Lower leg skin (tissue), 3 donors: ENCODE measurements around the gene PRR33.

ENCODE experiments used
- POLR2A ChIP-seq, 2 donors: fragments of 450-650 bp; IDR thresholded peaks; one replicate each; pipeline ENCODE4 v1.6.1; 2016 to 2017; ENCODE audit warnings: antibody characterized with exemption in 2 of 2, mild to moderate bottlenecking in 1 of 2, moderate library complexity in 1 of 2
- TF ChIP-seq, protein P1 (sequence below), 3 donors: fragments of 450-650 bp; IDR thresholded peaks; one replicate each; pipeline ENCODE4 v1.5.1; 2016; ENCODE audit warnings: antibody characterized with exemption in 3 of 3, mild to moderate bottlenecking in 3 of 3, moderate library complexity in 2 of 3

DNA sequence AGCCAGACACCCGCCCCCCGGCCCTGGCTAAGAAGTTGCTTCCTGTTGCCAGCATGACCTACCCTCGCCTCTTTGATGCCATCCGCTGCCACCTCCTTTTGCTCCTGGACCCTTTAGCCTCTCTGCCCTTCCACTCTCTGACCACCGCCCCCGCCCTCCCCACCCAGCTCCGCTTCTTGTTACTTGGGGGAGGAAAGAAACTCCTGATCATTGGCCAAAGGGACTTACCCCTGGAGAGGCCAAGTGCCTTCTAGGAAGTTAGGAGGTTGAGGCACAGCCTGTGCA is at the start of gene PRR33:
- TF ChIP-seq, protein P1, sequence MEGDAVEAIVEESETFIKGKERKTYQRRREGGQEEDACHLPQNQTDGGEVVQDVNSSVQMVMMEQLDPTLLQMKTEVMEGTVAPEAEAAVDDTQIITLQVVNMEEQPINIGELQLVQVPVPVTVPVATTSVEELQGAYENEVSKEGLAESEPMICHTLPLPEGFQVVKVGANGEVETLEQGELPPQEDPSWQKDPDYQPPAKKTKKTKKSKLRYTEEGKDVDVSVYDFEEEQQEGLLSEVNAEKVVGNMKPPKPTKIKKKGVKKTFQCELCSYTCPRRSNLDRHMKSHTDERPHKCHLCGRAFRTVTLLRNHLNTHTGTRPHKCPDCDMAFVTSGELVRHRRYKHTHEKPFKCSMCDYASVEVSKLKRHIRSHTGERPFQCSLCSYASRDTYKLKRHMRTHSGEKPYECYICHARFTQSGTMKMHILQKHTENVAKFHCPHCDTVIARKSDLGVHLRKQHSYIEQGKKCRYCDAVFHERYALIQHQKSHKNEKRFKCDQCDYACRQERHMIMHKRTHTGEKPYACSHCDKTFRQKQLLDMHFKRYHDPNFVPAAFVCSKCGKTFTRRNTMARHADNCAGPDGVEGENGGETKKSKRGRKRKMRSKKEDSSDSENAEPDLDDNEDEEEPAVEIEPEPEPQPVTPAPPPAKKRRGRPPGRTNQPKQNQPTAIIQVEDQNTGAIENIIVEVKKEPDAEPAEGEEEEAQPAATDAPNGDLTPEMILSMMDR (IDR thresholded peaks at IDR 0.05), result no peak
- no peak for TF ChIP-seq POLR2A (IDR thresholded peaks at IDR 0.05)
